ENCODE data around the gene WDR38. TPM values are rescaled to one million over a fixed set of nuclear protein-coding genes. Genes with fewer than 3 reads are reported as not detected.

Gene WDR38
- total RNA-seq, 2 experiments from 2014 or later: not detected

Other genes with a start within 250 kb of the WDR38 start
- gene NR6A1, start 82.1 kb upstream of the WDR38 start, total RNA-seq: 1 to 10 TPM in 1 of 2 experiments, under 1 TPM in 1; 0.82 to 1.1 TPM
- gene OLFML2A, start 76.3 kb upstream of the WDR38 start, total RNA-seq: under 1 TPM in 1 of 2 experiments, not detected in 1; 0.05 TPM
- gene RPL35, start 8.5 kb downstream of the WDR38 start, total RNA-seq: 1,000 to 10,000 TPM; 2,227 to 2,561 TPM
- 10 to 100 TPM; 51.9 to 95.9 TPM for gene ARPC5L, start 8.7 kb downstream of the WDR38 start, total RNA-seq
- gene GOLGA1, start 87.6 kb downstream of the WDR38 start, total RNA-seq: 10 to 100 TPM; 17.4 to 18.3 TPM

All from activated CD4-positive, alpha-beta T cell treated with anti-CD3 and anti-CD28 coated beads for 36 hours (primary cell).